Kasumi-1 (cell line): ENCODE data around the gene BMX.

ENCODE experiments used
- DNase-seq, 2 experiments: peaks; one replicate each; lab custom pipeline; 2025; lab: John Stamatoyannopoulos, UW

The BMX gene

GRCh38 chrX:15507005-15507404 is 6.4 kb downstream of the BMX start:
- DNase-seq = no peak

- no peak for DNase-seq
Observed at GRCh38 chrX:15509845-15510244, 9.2 kb downstream of the BMX start.

GRCh38 chrX:15511563-15511962 is 11.0 kb downstream of the BMX start:
- DNase-seq = no peak

- no peak for DNase-seq
Observed at GRCh38 chrX:15512401-15512965, 11.9 kb downstream of the BMX start.

- DNase-seq = no peak
Observed at GRCh38 chrX:15514279-15514678, 13.7 kb downstream of the BMX start.

- no peak for DNase-seq
Observed at GRCh38 chrX:15515931-15516330, 15.3 kb downstream of the BMX start.

GRCh38 chrX:15522464-15522863 is 21.9 kb downstream of the BMX start:
- DNase-seq = no peak

- DNase-seq = no peak
Observed at GRCh38 chrX:15523088-15523487, 22.5 kb downstream of the BMX start.

- DNase-seq = no peak
Observed at GRCh38 chrX:15524417-15524816, 23.8 kb downstream of the BMX start.

GRCh38 chrX:15525664-15526416 is 25.2 kb downstream of the BMX start:
- DNase-seq = no peak

- no peak for DNase-seq
Observed at GRCh38 chrX:15529165-15529564, 28.6 kb downstream of the BMX start.

GRCh38 chrX:15530318-15530717 is 29.7 kb downstream of the BMX start:
- no peak for DNase-seq

GRCh38 chrX:15546745-15547144 is 46.1 kb downstream of the BMX start:
- no peak for DNase-seq

GRCh38 chrX:15547356-15547755 is 46.7 kb downstream of the BMX start:
- no peak for DNase-seq

GRCh38 chrX:15549189-15550012 is 48.8 kb downstream of the BMX start:
- no peak for DNase-seq

- DNase-seq = no peak
Observed at GRCh38 chrX:15559227-15559626, 58.6 kb downstream of the BMX start.

GRCh38 chrX:15560924-15561323 is 60.3 kb downstream of the BMX start:
- DNase-seq = no peak

GRCh38 chrX:15563056-15563455 is 62.4 kb downstream of the BMX start:
- no peak for DNase-seq

- peak in 1 of 2 experiments; percentile 6 for DNase-seq
Observed at GRCh38 chrX:15564981-15565579, 64.5 kb downstream of the BMX start.

- DNase-seq = no peak
Observed at GRCh38 chrX:15566244-15566643, 65.6 kb downstream of the BMX start.

GRCh38 chrX:15567267-15567666 is 66.7 kb downstream of the BMX start:
- no peak for DNase-seq

GRCh38 chrX:15567886-15568616 is 67.4 kb downstream of the BMX start:
- DNase-seq = no peak
